ENCODE measurements around the gene LRCH1. TPM values are rescaled to one million over a fixed set of nuclear protein-coding genes. Genes with fewer than 3 reads are reported as not detected.

The LRCH1 gene
- total and polyA plus RNA-seq, 8 donors, result 2.0 to 10.5 (median 3.8) TPM

GRCh38 chr13:46552303-46552682 lies 677 bp upstream of the LRCH1 start:
- H3K27ac ChIP-seq, result no peak overlapping the region
- DNase-seq (peak in 1 of 6 donors; percentile 12), FAIRE-seq (no peak), ATAC-seq (no peak)
- H3K27me3 ChIP-seq, result no peaks in the 10 kb centered on the region
- TF ChIP-seq CTCF (IDR thresholded peaks at IDR 0.05), result no peak
- H3K9me3 ChIP-seq, result no peaks in the 10 kb centered on the region
- no peaks in the 10 kb centered on the region for H3K36me3 ChIP-seq
- intact Hi-C loops (cut with DNase I), result loop anchor here in 2 of 3 donors (5.0 kb wide), 2 partner anchors 165 to 170 kb away; no protein-coding TSS in a partner anchor
- peak overlapping the region in 3 of 4 donors; percentile 72 to 95 (median 89) for H3K4me3 ChIP-seq
- H3K4me1 ChIP-seq, result no peaks in the 10 kb centered on the region
- 15 to 20% methylated on average over 12 of the region's 12 CpGs for WGBS, 2 donors

GRCh38 chr13:46553521-46553885 lies 533 bp downstream of the LRCH1 start:
- no peaks in the 10 kb centered on the region for H3K36me3 ChIP-seq
- H3K4me3 ChIP-seq, result peak overlapping the region; percentile 72 to 95 (median 91)
- H3K9me3 ChIP-seq, result no peaks in the 10 kb centered on the region
- ATAC-seq (peak; percentile 9 to 28 (median 13)), DNase-seq (peak in 3 of 6 donors; percentile 20 to 59 (median 25)), FAIRE-seq (no peak)
- H3K27ac ChIP-seq, result peak overlapping the region; percentile 67 to 86 (median 77)
- intact Hi-C loops (cut with DNase I), result loop anchor here in 2 of 3 donors (5.0 kb wide), 2 partner anchors 164 to 169 kb away; no protein-coding TSS in a partner anchor
- WGBS, 2 donors, result 0% methylated on average over 29 to 34 of the region's 34 CpGs
- H3K27me3 ChIP-seq, result no peaks in the 10 kb centered on the region
- H3K4me1 ChIP-seq, result no peaks in the 10 kb centered on the region
- TF ChIP-seq CTCF (IDR thresholded peaks at IDR 0.05), result no peak

- TF ChIP-seq CTCF (IDR thresholded peaks at IDR 0.05), result no peak
- ATAC-seq (peak; percentile 67 to 79 (median 74)), FAIRE-seq (no peak), DNase-seq (peak; percentile 53 to 87 (median 62))
- H3K27ac ChIP-seq, result peak overlapping the region; percentile 67 to 86 (median 77)
- 1 to 3% methylated on average over 74 to 75 of the region's 75 CpGs for WGBS, 2 donors
- H3K4me1 ChIP-seq, result no peaks in the 10 kb centered on the region
- no peaks in the 10 kb centered on the region for H3K36me3 ChIP-seq
- H3K27me3 ChIP-seq, result no peaks in the 10 kb centered on the region
- no peaks in the 10 kb centered on the region for H3K9me3 ChIP-seq
- peak overlapping the region; percentile 72 to 95 (median 91) for H3K4me3 ChIP-seq
- intact Hi-C loops (cut with DNase I), result loop anchor here in 2 of 3 donors (5.0 kb wide), 2 partner anchors 163 to 168 kb away; no protein-coding TSS in a partner anchor
Observed at GRCh38 chr13:46553886-46554858, 1.2 kb downstream of the LRCH1 start.

- DNase-seq, result no peak
- intact Hi-C loops (cut with DNase I), result loop anchor here in 2 of 3 donors (5.0 kb wide), 2 partner anchors 162 to 167 kb away; no protein-coding TSS in a partner anchor
- no peaks in the 10 kb centered on the region for H3K27me3 ChIP-seq
- no peak for ATAC-seq
- H3K4me1 ChIP-seq, result peaks cover 0 to 5% (median 0%) of the 10 kb centered on the region in 3 donors
- FAIRE-seq, result no peak
- H3K9me3 ChIP-seq, result no peaks in the 10 kb centered on the region
- H3K4me3 ChIP-seq, result peak overlapping the region in 3 of 4 donors; percentile 72 to 95 (median 89)
- no peaks in the 10 kb centered on the region for H3K36me3 ChIP-seq
- no peak for TF ChIP-seq CTCF (IDR thresholded peaks at IDR 0.05)
- 55 to 58% methylated on average over 2 of the region's 2 CpGs for WGBS, 2 donors
- H3K27ac ChIP-seq, result peak overlapping the region; percentile 67 to 86 (median 77)
Observed at GRCh38 chr13:46554951-46555350, 2.0 kb downstream of the LRCH1 start.

All from pancreas (tissue), 10 donors.